NCI-H524 treated with DMSO at 0.1 percent for 48 hours (cell line): ENCODE measurements around the gene MAJIN.

Experiments used
- DNase-seq: peaks from one replicate; lab custom pipeline; 2025; lab: John Stamatoyannopoulos, UW

The MAJIN gene

DNA sequence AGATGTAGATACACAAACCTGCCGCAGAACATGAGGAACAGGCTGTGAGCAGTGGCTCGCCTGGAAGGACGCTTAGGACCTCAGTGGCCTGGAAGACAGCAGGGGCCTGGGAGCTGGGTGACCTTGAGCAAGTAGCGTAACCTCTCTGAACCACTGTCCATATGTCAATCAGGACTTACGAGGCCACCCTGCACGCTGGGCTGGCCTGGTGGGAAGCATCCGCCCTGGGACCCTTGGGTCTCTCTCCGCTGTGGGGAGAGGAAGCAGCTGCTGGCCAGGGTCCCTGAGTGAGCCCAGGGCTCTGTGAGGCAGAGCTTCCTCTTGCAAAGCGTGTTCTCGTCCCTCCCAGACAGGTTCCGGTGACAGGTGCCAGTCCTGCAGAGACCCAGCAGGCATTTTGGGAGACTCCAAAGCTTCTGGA lies 79.5 kb downstream of the MAJIN start:
- DNase-seq = no peak

GRCh38 chr11:64891880-64892279 lies 80.0 kb downstream of the MAJIN start:
- peak; percentile 5 for DNase-seq

DNA sequence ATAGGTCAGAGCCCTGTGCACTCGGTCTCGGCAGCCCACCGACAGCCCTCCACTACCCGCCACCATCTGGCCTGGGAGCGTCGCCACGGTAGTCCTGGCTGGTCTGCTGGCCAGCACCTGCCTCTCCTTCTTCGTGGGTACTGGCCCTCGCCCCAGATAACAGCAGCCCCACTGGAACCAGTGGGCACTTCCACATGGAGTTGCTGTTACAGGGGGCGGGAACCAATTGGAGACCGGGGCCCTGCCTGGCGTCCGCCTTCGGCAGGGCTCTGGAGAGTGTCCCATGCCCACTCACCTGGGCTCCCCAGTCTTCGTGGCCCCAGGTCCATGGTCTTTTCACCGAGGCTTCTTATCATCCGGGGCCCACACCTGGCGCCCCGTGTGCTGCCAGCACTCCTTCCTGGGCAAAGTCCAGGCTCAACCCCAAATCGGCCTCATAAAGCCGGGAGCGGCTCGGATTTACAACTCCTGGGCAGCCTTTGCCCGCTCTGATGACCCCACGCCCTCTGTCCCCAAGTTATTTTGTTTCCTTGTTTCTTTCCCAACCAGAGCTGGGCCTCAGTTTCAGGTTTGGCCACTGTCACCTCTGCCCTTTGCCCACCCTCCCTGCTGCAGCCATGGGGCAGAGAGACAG lies 80.6 kb downstream of the MAJIN start:
- DNase-seq = no peak

DNA sequence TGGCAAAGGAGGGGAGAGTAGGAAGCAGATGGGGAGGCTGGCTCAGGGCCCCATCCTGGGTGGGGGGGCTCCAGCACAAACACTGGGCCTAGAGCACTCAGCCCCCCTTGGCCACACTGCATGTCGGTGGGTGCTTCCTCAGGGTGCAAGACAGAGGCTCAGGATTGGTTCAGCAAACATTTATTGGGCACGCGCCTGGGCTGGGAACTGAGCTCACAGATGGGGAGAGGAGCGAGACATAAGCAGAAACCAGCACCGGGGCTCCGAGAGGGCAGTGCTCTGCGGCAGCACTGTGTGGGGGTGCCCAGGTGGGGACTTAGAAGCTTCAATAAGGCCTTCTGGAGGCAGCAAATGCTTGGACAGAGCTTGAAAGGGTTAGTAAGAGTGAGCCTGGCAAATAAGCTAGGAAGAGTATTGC lies 81.4 kb downstream of the MAJIN start:
- DNase-seq = peak; percentile 28

DNA sequence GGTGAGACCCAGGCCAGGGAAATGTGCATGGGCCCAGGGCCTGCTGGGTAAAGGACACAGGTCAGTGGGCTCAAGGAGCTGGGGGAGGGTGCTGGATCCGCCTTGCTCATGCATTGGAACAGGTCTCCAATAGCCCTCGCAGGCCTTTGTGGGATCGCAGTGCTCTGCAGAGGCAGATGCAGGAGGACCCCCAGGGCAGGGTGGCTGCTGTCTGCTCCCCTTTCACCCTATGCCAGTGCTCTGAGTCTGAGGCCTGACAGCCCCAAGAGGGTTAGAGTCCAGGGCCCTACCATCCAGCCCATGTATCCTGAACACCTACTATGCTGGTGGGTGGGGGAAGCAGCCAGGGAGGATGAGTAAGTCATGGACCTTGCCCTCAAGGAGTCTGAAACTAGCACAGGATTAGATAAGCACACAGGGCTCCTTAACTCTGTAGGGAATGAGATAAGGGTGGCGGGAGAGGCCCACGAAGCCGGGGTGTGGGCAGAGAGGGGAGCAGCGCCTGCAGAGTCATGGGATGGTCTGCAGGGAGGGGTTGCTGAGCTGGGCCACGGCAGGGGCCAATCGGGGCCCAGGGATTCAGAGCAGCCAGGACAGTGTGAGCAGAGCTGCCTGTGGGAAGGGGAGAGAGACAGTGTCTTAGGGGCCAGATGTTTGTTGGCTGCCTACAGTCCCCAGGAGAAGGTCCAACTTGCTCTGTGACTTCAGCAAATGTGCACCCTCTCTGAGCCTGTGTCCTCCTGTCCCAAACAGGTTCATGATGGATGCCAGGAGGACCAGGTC lies 83.0 kb downstream of the MAJIN start:
- DNase-seq = no peak

GRCh38 chr11:64888406-64888728 lies 83.5 kb downstream of the MAJIN start:
- DNase-seq = no peak
